Pancreas (tissue), 10 donors: ENCODE results near the gene MRPS18B. TPM values are rescaled to one million over a fixed set of nuclear protein-coding genes. Genes with fewer than 3 reads are reported as not detected.

Source experiments
- ATAC-seq, 4 donors: fragments of 200-7000 bp; cut with Tn5 transposase; one replicate each; pipeline versions ENCODE4 v1.8.0 to v1.9.1; 2020; ENCODE audit warnings: mild to moderate bottlenecking in 4 of 4, moderate library complexity in 4 of 4
- DNase-seq, 6 donors: peaks; one replicate each; pipeline ENCODE4 v3.0.0-alpha.2; 2020
- FAIRE-seq: peaks from 2 replicates; lab custom pipeline; 2012; peaks lifted over from hg19 to GRCh38; lab: Jason Lieb, UNC
- H3K27ac ChIP-seq, 4 donors: fragments of 200-600 bp; sonication (generic); 1 replicate in 3 of 4; 2 replicates in 1 of 4; pipeline versions ENCODE4 v1.5.0 to v1.8.0; 2020
- H3K27me3 ChIP-seq, 4 donors: fragments of 200-600 bp; one replicate each; pipeline ENCODE4 v1.8.0; 2021
- H3K36me3 ChIP-seq, 3 donors: fragments of 200-600 bp; sonication (generic) in 1 of 3; one replicate each; pipeline versions ENCODE4 v1.5.0 to v1.8.0; 2020 to 2021
- H3K4me1 ChIP-seq, 3 donors: fragments of 200-600 bp; one replicate each; pipeline ENCODE4 v1.8.0; 2021
- H3K4me3 ChIP-seq, 4 donors: fragments of 200-600 bp; sonication (generic) in 2 of 4; one replicate each; pipeline versions ENCODE4 v1.5.0 to v1.8.0; 2020 to 2021
- H3K9me3 ChIP-seq, 4 donors: fragments of 200-600 bp; one replicate each; pipeline ENCODE4 v1.8.0; 2021
- CTCF ChIP-seq, 4 donors: fragments of 200-600 bp; sonication (generic) in 3 of 4; IDR thresholded peaks; one replicate each; pipeline versions ENCODE4 v1.5.0 to v1.8.0; 2021; ENCODE audit warnings: antibody characterized with exemption in 4 of 4
- WGBS, 2 donors: extraction: QIAGEN DNeasy Blood & Tissue Kit; methylation state at CpG; one replicate each; pipeline ENCODE4 v1.1.7; 2013; 5-methylcytosine and 5-hydroxymethylcytosine counted together
- intact Hi-C, 3 donors: fragments of 100-400 bp; cut with DNase I; formaldehyde crosslinking; loops; one replicate each; pipeline versions ENCODE4 v1.11.1 to v1.14.2; 2022
- polyA plus RNA-seq, 2 donors: library from polyadenylated mRNA; stranded (reverse); fragments of 200-250 nt; gene quantifications; one replicate each; pipeline ENCODE4 v1.2.3, GENCODE V29; 2013
- total RNA-seq, 6 donors: library from RNA; stranded (reverse); fragmentation: NEBNext Ultra II Directional in 4 of 6; extraction: Animal tissue kit (Norgen Biotek cat#: 25700) in 4 of 6; gene quantifications; one replicate each; pipeline versions ENCODE4 v1.2.1 to v1.2.4, GENCODE V29; 2021 to 2023
- donor health status: healthy with polysubstance abuse.
- donor health status: DM: no; HTN: no; CAD: no; lungs with moderate emphysema.
- donor health status: DM: no; HTN: no; CAD: no.
- donor health status: control.
- donor health status: control.
- donor health status: Bipolar disorder and iron deficiency.
- donor health status: DM: yes; HTN: yes; CAD: no.
- donor health status: DM: no; HTN: no; CAD: no.
- donor health status: DM: no; HTN: no; CAD: no.
- donor health status: DM: yes; HTN: yes; CAD: no.

The MRPS18B gene
- total and polyA plus RNA-seq, 8 donors, result 22.9 to 41.1 (median 29.1) TPM

DNA sequence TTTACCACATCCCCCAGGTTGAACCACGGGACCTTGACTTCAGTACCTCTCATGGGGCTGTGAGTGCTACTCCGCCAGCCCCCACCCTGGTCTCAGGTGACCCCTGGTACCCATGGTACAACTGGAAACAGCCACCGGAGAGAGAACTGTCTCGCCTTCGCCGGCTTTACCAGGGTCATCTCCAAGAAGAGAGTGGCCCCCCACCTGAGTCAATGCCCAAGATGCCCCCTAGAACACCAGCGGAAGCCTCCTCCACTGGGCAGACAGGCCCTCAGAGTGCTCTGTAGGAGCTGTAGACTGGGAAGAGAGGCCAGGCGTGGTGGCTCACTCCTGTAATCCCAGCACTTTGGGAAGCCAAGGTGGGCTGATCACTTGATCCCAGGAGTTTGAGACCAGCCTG is 7.9 kb downstream of the MRPS18B start:
- peaks cover 0 to 7% (median 6%) of the 10 kb centered on the region in 3 donors for H3K4me1 ChIP-seq
- peaks cover 0 to 53% (median 17%) of the 10 kb centered on the region in 3 donors for H3K36me3 ChIP-seq
- FAIRE-seq (no peak), DNase-seq (no peak), ATAC-seq (no peak)
- H3K4me3 ChIP-seq, result no peak overlapping the region
- H3K27me3 ChIP-seq, result no peaks in the 10 kb centered on the region
- no peak overlapping the region for H3K27ac ChIP-seq
- TF ChIP-seq CTCF (IDR thresholded peaks at IDR 0.05), result no peak
- H3K9me3 ChIP-seq, result no peaks in the 10 kb centered on the region
- 96% methylated on average over 8 of the region's 8 CpGs for WGBS, 2 donors
- intact Hi-C loops, result no loop called here

DNA sequence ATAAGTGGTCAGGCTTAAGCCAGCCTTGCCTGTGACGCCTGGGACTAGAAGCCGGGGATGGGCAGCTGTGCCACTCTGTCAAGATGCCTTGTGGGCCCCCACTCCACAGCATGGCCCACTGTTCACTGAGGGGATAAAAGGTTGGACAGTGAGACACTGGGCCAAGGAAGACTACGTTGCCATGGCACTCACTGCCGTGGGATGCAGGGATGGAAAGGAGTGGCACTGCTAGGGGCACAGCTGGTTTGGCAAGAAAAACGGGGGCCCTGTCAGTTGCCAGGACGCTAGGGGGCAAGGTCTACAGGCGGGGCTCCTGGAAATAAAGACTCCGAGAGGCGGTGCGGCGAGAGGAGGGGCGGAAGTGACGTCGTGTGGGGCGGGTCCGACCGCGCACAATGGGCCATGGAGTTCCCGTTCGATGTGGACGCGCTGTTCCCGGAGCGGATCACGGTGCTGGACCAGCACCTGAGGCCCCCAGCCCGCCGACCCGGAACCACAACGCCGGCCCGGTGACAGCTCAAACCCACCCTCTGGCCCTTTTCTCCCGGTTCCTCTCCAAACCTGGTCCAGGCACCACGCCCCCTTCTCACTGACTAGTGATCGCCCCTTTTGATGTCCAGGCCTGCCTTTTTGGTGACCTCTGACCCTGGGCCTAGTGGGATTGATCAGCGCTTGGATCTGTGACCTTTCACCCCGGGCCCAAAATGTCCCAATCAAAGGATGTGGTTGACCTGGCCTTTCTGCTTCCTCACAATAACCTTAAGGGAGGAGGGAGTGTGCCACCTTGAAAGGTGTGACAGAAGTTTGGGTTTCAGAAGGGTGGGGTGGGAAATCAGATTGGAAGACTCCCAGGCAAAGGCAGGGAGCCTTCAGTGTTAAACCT is 9.1 kb downstream of the MRPS18B start, which contains the start of gene ATAT1:
ATAT1 (plus strand) TSS at position 391 of the 883 bp plus-strand sequence.
- H3K27ac ChIP-seq, result peak within 1 kb of the TSS; percentile 68 to 78 (median 70)
- DNase-seq (peak; percentile 82 to 93 (median 88)), ATAC-seq (peak; percentile 97 to 99 (median 98)), FAIRE-seq (no peak)
- H3K4me1 ChIP-seq, result peaks cover 0 to 7% (median 6%) of the 10 kb centered on the region in 3 donors
- no peaks in the 10 kb centered on the region for H3K27me3 ChIP-seq
- no peaks in the 10 kb centered on the region for H3K9me3 ChIP-seq
- intact Hi-C loops, result no loop called here
- WGBS, 2 donors, result 2% methylated on average over 35 to 36 of the region's 36 CpGs
- no peak for TF ChIP-seq CTCF (IDR thresholded peaks at IDR 0.05)
- H3K4me3 ChIP-seq, result peak within 1 kb of the TSS in 3 of 4 donors; percentile 37 to 53 (median 39)
- H3K36me3 ChIP-seq, result peaks cover 0 to 41% (median 17%) of the 10 kb centered on the region in 3 donors

DNA sequence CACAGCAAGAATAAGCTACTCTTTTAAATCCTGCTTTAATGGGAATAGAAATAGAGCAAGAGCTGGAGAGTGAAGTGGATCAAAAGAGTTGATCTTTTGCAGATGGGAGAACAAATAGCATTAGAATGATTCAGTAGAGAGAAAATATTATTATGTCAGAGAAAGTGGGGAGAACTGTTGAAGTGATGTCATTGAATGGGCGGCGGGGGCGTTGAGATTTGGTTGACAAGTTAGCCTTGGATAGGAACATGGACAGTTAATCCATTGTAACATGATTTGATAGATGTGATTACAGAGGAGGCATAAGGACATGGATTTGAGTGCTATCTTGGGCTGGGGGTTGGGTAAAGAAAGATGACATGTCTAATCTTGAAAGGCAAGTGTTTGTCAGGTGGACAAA is 18.2 kb downstream of the MRPS18B start:
- TF ChIP-seq CTCF (IDR thresholded peaks at IDR 0.05), result no peak
- FAIRE-seq, result no peak

GRCh38 chr6:30640481-30640880 is 22.8 kb downstream of the MRPS18B start:
- no peak for FAIRE-seq
- no peaks in the 10 kb centered on the region for H3K27me3 ChIP-seq
- intact Hi-C loops, result no loop called here
- no peak for DNase-seq
- no peak overlapping the region for H3K27ac ChIP-seq
- H3K4me3 ChIP-seq, result no peak overlapping the region
- H3K36me3 ChIP-seq, result no peaks in the 10 kb centered on the region
- ATAC-seq, result peak in 1 of 4 donors; percentile 11
- WGBS, 2 donors, result 79 to 80% methylated on average over 10 of the region's 10 CpGs
- no peaks in the 10 kb centered on the region for H3K9me3 ChIP-seq
- TF ChIP-seq CTCF (IDR thresholded peaks at IDR 0.05), result no peak
- no peaks in the 10 kb centered on the region for H3K4me1 ChIP-seq

More for the DNA sequence above, 18.2 kb downstream of the MRPS18B start:
- H3K27ac ChIP-seq, result no peak overlapping the region
- 95% methylated on average over 3 of the region's 3 CpGs for WGBS, 2 donors
- intact Hi-C loops, result no loop called here
- H3K4me3 ChIP-seq, result no peak overlapping the region
- H3K9me3 ChIP-seq, result no peaks in the 10 kb centered on the region
- ATAC-seq (no peak), DNase-seq (no peak)
- no peaks in the 10 kb centered on the region for H3K4me1 ChIP-seq
- no peaks in the 10 kb centered on the region for H3K27me3 ChIP-seq
- H3K36me3 ChIP-seq, result no peaks in the 10 kb centered on the region

DNA sequence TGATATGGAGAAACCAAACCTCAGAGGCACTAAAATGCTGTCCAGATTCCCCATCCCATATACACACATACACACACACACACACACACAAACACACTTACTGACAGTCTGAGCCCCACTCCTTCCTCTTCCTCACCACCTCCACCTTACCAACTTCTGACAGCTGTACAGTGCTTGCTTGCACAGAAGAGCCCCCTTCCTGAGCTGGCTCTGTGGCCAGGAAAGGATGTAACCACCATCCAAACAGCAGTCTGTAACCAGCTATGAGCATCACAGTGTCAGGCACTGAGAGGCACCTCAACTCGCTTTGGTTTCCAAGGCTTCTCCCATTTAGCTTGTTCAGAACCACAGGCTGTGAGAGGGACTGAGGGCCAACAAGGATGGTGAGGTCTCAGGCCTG is 23.4 kb downstream of the MRPS18B start:
- no peak for TF ChIP-seq CTCF (IDR thresholded peaks at IDR 0.05)
- Histone ChIP-seq H3K9me3 (no peaks in the 10 kb centered on the region), H3K4me3 (no peak overlapping the region), H3K27ac (no peak overlapping the region), H3K27me3 (no peaks in the 10 kb centered on the region), H3K36me3 (no peaks in the 10 kb centered on the region), H3K4me1 (peaks cover 0 to under 1% (median 0%) of the 10 kb centered on the region in 3 donors)
- WGBS, 2 donors, result 76 to 88% methylated on average over 1 of the region's 1 CpG
- intact Hi-C loops, result no loop called here
- no peak for FAIRE-seq
- DNase-seq, result no peak
- no peak for ATAC-seq
